ENCODE measurements around the gene C19orf18.

GRCh38 chr19:57978586-57979289 is 4.4 kb upstream of the C19orf18 start:
- no peak for TF ChIP-seq POLR2AphosphoS5 (IDR thresholded peaks at IDR 0.05; ENCODE audit: low read depth, low read length)
- no peak for TF ChIP-seq CTCF (IDR thresholded peaks at IDR 0.05)
